Keratinocyte (primary cell): ENCODE measurements around the gene KRT79. TPM values are rescaled to one million over a fixed set of nuclear protein-coding genes. Genes with fewer than 3 reads are reported as not detected.

ENCODE experiments used
- DNase-seq: peaks from one replicate; pipeline ENCODE4 v3.0.0-alpha.2; 2011; ENCODE audit warnings: low read depth, missing footprints, low spot score
- FAIRE-seq: peaks from 2 replicates; lab custom pipeline; 2011; peaks lifted over from hg19 to GRCh38; lab: Jason Lieb, UNC
- H2AFZ ChIP-seq: 2 replicates; pipeline ENCODE4 v1.6.0; 2012; ENCODE audit warnings: low read length, control low read depth, inconsistent platforms; ENCODE audit not compliant: control insufficient read depth
- H3K27ac ChIP-seq: 2 replicates; pipeline ENCODE4 v1.5.1; 2011; ENCODE audit warnings: low read length; ENCODE audit not compliant: control insufficient read depth, insufficient read depth
- H3K27me3 ChIP-seq: 3 replicates; pipeline ENCODE4 v1.6.0; 2011; ENCODE audit warnings: low read length; ENCODE audit not compliant: control insufficient read depth, insufficient read depth; ENCODE audit errors: extremely low read depth
- H3K36me3 ChIP-seq, 2 experiments: 2 replicates in 1 of 2; 3 replicates in 1 of 2; pipeline ENCODE4 v1.5.1; 2011; ENCODE audit warnings: low read length in 2 of 2, mild to moderate bottlenecking in 1 of 2; ENCODE audit not compliant: control insufficient read depth in 2 of 2, insufficient read depth in 2 of 2; ENCODE audit errors: extremely low read depth in 1 of 2
- H3K4me1 ChIP-seq: 3 replicates; pipeline ENCODE4 v1.5.1; 2011; ENCODE audit warnings: low read length; ENCODE audit not compliant: control insufficient read depth, insufficient read depth; ENCODE audit errors: extremely low read depth
- H3K4me2 ChIP-seq: 3 replicates; pipeline ENCODE4 v1.6.0; 2011; ENCODE audit warnings: low read depth, low read length; ENCODE audit not compliant: control insufficient read depth, insufficient read depth; ENCODE audit errors: extremely low read depth
- H3K4me3 ChIP-seq, 3 experiments: fragments of 200-600 bp in 1 of 3; sonication (generic) in 1 of 3; 2 replicates in 2 of 3; 3 replicates in 1 of 3; pipeline ENCODE4 v1.5.1; 2011 to 2016; ENCODE audit warnings: low read length in 3 of 3, mild to moderate bottlenecking in 3 of 3, control low read depth in 2 of 3, inconsistent platforms in 1 of 3, low read depth in 1 of 3, mixed read lengths in 1 of 3, mixed run types in 1 of 3, moderate library complexity in 1 of 3; ENCODE audit not compliant: control insufficient read depth in 2 of 3, insufficient read depth in 2 of 3; ENCODE audit errors: extremely low read depth in 1 of 3
- H3K79me2 ChIP-seq: 2 replicates; pipeline ENCODE4 v1.6.0; 2012; ENCODE audit warnings: low read length; ENCODE audit not compliant: control insufficient read depth, insufficient read depth
- H3K9ac ChIP-seq: 3 replicates; pipeline ENCODE4 v1.6.0; 2011; ENCODE audit warnings: low read length; ENCODE audit not compliant: control insufficient read depth, insufficient read depth; ENCODE audit errors: extremely low read depth
- H3K9me1 ChIP-seq: 3 replicates; pipeline ENCODE4 v1.6.0; 2011; ENCODE audit warnings: low read length; ENCODE audit not compliant: control insufficient read depth, insufficient read depth; ENCODE audit errors: extremely low read depth
- H3K9me3 ChIP-seq: 2 replicates; pipeline ENCODE4 v1.5.1; 2012; ENCODE audit warnings: low read depth, low read length; ENCODE audit not compliant: control insufficient read depth
- H4K20me1 ChIP-seq: 3 replicates; pipeline ENCODE4 v1.6.0; 2011; ENCODE audit warnings: low read length; ENCODE audit not compliant: control insufficient read depth, insufficient read depth; ENCODE audit errors: extremely low read depth
- EZH2 ChIP-seq: IDR thresholded peaks from one replicate; pipeline ENCODE4 v1.6.1; 2012; ENCODE audit warnings: inconsistent platforms, mild to moderate bottlenecking, low read length, moderate library complexity
- dilution Hi-C: fragments of 300-500 bp; cut with MboI; formaldehyde crosslinking; loops from one replicate; pipeline ENCODE4 v1.7.0; 2020; ENCODE audit warnings: low sequenced_read_pairs; ENCODE audit not compliant: extremely low pct_ligation_motif_present
- polyA plus RNA-seq, 5 experiments: library from polyadenylated mRNA; depleted of rRNA in 3 of 5; stranded (reverse) in 3 of 5; stranded (forward) in 1 of 5; unstranded in 1 of 5; fragments of >200 nt; gene quantifications; 1 replicate in 1 of 5; 2 replicates in 3 of 5; 3 replicates in 1 of 5; pipeline versions ENCODE4 v1.2.1 to v1.2.3, GENCODE V29; 2011 to 2012; ENCODE audit warnings: missing spikeins in 2 of 5, low read depth in 1 of 5, low replicate concordance in 1 of 5
- TF ChIP-seq, protein P1 (sequence below), 3 experiments: IDR thresholded peaks in 1 of 3; conservative IDR thresholded peaks in 1 of 3; optimal IDR thresholded peaks in 1 of 3; 2 replicates in 2 of 3; 3 replicates in 1 of 3; pipeline versions ENCODE3 to v1.5.1; 2011; ENCODE audit warnings: low read length in 3 of 3, mild to moderate bottlenecking in 3 of 3, moderate library complexity in 2 of 3, control low read depth in 1 of 3, inconsistent platforms in 1 of 3; ENCODE audit not compliant: insufficient read depth in 2 of 3; ENCODE audit errors: extremely low read depth in 1 of 3

KRT79 gene
- polyA plus RNA-seq, 1 donor (not counting 4 experiments of a cell fraction or from before 2014, with no cell fraction given): 0.09 TPM

DNA sequence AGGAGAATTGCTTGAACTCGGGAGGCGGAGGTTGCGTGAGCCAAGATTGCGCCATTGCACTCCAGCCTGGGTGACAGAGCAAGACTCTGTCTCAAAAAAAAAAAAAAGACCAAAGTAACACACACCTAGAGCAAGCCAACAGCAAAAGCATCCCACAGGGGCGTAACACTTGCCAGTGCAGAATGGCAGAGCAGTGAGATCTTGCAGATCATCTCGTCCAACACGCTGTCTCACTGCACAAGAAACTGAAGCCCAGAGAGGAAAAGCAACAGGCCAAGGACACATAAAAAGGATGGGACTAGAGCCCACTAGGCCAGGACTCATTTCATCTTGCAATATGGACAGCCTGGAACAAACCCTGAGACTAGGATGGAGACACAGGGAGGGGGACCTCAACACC lies 27.4 kb upstream of the KRT79 start:
- Histone ChIP-seq H3K4me3 (no peak overlapping the region), H3K9me3 (no peaks in the 10 kb centered on the region), H3K4me2 (no peak overlapping the region), H3K79me2 (no peaks in the 10 kb centered on the region), H4K20me1 (no peaks in the 10 kb centered on the region), H3K36me3 (no peaks in the 10 kb centered on the region), H3K9ac (no peak overlapping the region), H3K27me3 (no peaks in the 10 kb centered on the region), H2AFZ (no peak overlapping the region), H3K9me1 (no peaks in the 10 kb centered on the region), H3K27ac (no peak overlapping the region), H3K4me1 (peaks cover 54% of the 10 kb centered on the region)
- TF ChIP-seq, protein P1, sequence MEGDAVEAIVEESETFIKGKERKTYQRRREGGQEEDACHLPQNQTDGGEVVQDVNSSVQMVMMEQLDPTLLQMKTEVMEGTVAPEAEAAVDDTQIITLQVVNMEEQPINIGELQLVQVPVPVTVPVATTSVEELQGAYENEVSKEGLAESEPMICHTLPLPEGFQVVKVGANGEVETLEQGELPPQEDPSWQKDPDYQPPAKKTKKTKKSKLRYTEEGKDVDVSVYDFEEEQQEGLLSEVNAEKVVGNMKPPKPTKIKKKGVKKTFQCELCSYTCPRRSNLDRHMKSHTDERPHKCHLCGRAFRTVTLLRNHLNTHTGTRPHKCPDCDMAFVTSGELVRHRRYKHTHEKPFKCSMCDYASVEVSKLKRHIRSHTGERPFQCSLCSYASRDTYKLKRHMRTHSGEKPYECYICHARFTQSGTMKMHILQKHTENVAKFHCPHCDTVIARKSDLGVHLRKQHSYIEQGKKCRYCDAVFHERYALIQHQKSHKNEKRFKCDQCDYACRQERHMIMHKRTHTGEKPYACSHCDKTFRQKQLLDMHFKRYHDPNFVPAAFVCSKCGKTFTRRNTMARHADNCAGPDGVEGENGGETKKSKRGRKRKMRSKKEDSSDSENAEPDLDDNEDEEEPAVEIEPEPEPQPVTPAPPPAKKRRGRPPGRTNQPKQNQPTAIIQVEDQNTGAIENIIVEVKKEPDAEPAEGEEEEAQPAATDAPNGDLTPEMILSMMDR (optimal IDR thresholded peaks at IDR 0.05 in 1 of 3, IDR thresholded peaks at IDR 0.05 in 1 of 3, conservative IDR thresholded peaks at IDR 0.05 in 1 of 3; ENCODE audit: extremely low read depth in 1 of 3, insufficient read depth in 2 of 3, low read length in 3 of 3): no peak
- no peak for TF ChIP-seq EZH2
- DNase-seq (no peak), FAIRE-seq (no peak)
- dilution Hi-C loops: no loop called here

- Histone ChIP-seq H3K4me3 (peak overlapping the region in 2 of 3 experiments; percentile 14 to 16), H3K4me2 (peak overlapping the region; percentile 64), H3K9me3 (no peaks in the 10 kb centered on the region), H3K27ac (peak overlapping the region; percentile 93), H3K79me2 (no peaks in the 10 kb centered on the region), H2AFZ (peak overlapping the region; percentile 35), H3K27me3 (no peaks in the 10 kb centered on the region), H3K36me3 (no peaks in the 10 kb centered on the region), H3K9ac (peak overlapping the region; percentile 66), H3K4me1 (peaks cover 50% of the 10 kb centered on the region), H3K9me1 (no peaks in the 10 kb centered on the region), H4K20me1 (no peaks in the 10 kb centered on the region)
- DNase-seq (no peak), FAIRE-seq (peak; percentile 99)
- TF ChIP-seq, protein P1 (optimal IDR thresholded peaks at IDR 0.05 in 1 of 3, IDR thresholded peaks at IDR 0.05 in 1 of 3, conservative IDR thresholded peaks at IDR 0.05 in 1 of 3; ENCODE audit: extremely low read depth in 1 of 3, insufficient read depth in 2 of 3, low read length in 3 of 3): no peak
- dilution Hi-C loops: no loop called here
Observed at GRCh38 chr12:52860102-52860823, 26.2 kb upstream of the KRT79 start.
